HepG2 (cell line): ENCODE data around the gene GAL3ST3. TPM values are rescaled to one million over a fixed set of nuclear protein-coding genes. Genes with fewer than 3 reads are reported as not detected.

Experiments
- ATAC-seq: fragments of 200-7000 bp; cut with Tn5 transposase; 3 replicates; pipeline ENCODE4 v1.9.1; 2020; ENCODE audit warnings: mild to moderate bottlenecking, moderate library complexity
- BruUV-seq: library from RNA; stranded (reverse); fragments of 400-500 nt; replicated peaks from 2 replicates; lab custom pipeline; 2021; lab: Mats Ljungman, UMichigan
- CTCF ChIA-PET: fragments of 300-600 bp; formaldehyde crosslinking; extraction: SDS; loops from one replicate; lab custom pipeline; 2021; ENCODE audit warnings: low total read pairs, inconsistent platforms, low intra/inter-chr PET ratio; lab: Yijun Ruan, JAX
- POLR2A ChIA-PET: fragments of 350-600 bp; sonication (Branson Sonifier 250); formaldehyde crosslinking; loops from one replicate; lab custom pipeline; 2020; ENCODE audit warnings: antibody characterized with exemption, inconsistent platforms; lab: Yijun Ruan, JAX
- DNase-seq: peaks from one replicate; pipeline ENCODE4 v3.0.0-alpha.2; 2015; ENCODE audit warnings: low spot score
- FAIRE-seq: peaks from 3 replicates; lab custom pipeline; 2011; peaks lifted over from hg19 to GRCh38; lab: Jason Lieb, UNC
- H2AFZ ChIP-seq: one replicate; pipeline ENCODE4 v1.6.1; 2011; ENCODE audit warnings: low read length, inconsistent platforms
- H3K27ac ChIP-seq: fragments of 300-600 bp; 3 replicates; pipeline ENCODE4 v1.8.0; 2011; ENCODE audit warnings: mixed run types, mild to moderate bottlenecking, mixed read lengths, low read length, inconsistent platforms; ENCODE audit not compliant: insufficient read depth; ENCODE audit errors: extremely low read length
- H3K27me3 ChIP-seq, 2 experiments: fragments of 200-600 bp in 1 of 2; 2 replicates in 1 of 2; 3 replicates in 1 of 2; pipeline versions ENCODE4 v1.6.0 to v1.8.0; 2011; ENCODE audit warnings: low read length in 2 of 2, mild to moderate bottlenecking in 2 of 2, moderate library complexity in 2 of 2, inconsistent platforms in 1 of 2; ENCODE audit not compliant: insufficient read depth in 2 of 2, control insufficient read depth in 1 of 2
- H3K36me3 ChIP-seq, 2 experiments: fragments of 200-600 bp in 1 of 2; replicated peaks in 1 of 2; 2 replicates in 1 of 2; 3 replicates in 1 of 2; pipeline versions ENCODE4 v1.5.1 to v1.8.0; 2011; ENCODE audit warnings: low read length in 2 of 2, inconsistent platforms in 1 of 2; ENCODE audit not compliant: insufficient read depth in 2 of 2, control insufficient read depth in 1 of 2
- H3K4me1 ChIP-seq: 2 replicates; pipeline ENCODE4 v1.5.1; 2012; ENCODE audit warnings: low read length, inconsistent platforms; ENCODE audit not compliant: insufficient read depth
- H3K4me2 ChIP-seq: 2 replicates; pipeline ENCODE4 v1.6.0; 2011; ENCODE audit warnings: low read depth, low read length, inconsistent platforms
- H3K4me3 ChIP-seq, 3 experiments: fragments of 200-600 bp in 1 of 3; sonication (generic), shearing (Covaris generic) in 1 of 3; replicated peaks in 1 of 3; 2 replicates each; pipeline ENCODE4 v1.5.1; 2011 to 2016; ENCODE audit warnings: low read length in 3 of 3, inconsistent platforms in 2 of 3, low read depth in 2 of 3, mild to moderate bottlenecking in 2 of 3, control low read depth in 1 of 3, mixed read lengths in 1 of 3; ENCODE audit not compliant: insufficient read depth in 1 of 3
- H3K79me2 ChIP-seq: one replicate; pipeline ENCODE4 v1.6.1; 2011; ENCODE audit warnings: low read length, inconsistent platforms; ENCODE audit not compliant: insufficient read depth
- H3K9ac ChIP-seq: 2 replicates; pipeline ENCODE4 v1.6.0; 2011; ENCODE audit warnings: mild to moderate bottlenecking, low read depth, low read length, inconsistent platforms; ENCODE audit not compliant: insufficient read depth
- H3K9me3 ChIP-seq: 2 replicates; pipeline ENCODE4 v1.5.1; 2012; ENCODE audit warnings: mild to moderate bottlenecking, low read length
- H4K20me1 ChIP-seq: 2 replicates; pipeline ENCODE4 v1.6.0; 2011; ENCODE audit warnings: inconsistent platforms, mild to moderate bottlenecking, low read length, moderate library complexity; ENCODE audit not compliant: insufficient read depth
- CCAR2 ChIP-seq: fragments of 200-400 bp; formaldehyde crosslinking; optimal IDR thresholded peaks from 2 replicates; pipeline ENCODE3; 2018; ENCODE audit warnings: low read depth, mild to moderate bottlenecking, low read length, moderate library complexity
- ERF ChIP-seq: IDR thresholded peaks from 2 replicates; pipeline ENCODE4 v1.6.1; 2018; ENCODE audit warnings: missing biosample characterization, missing genetic modification reagents
- MIER2 ChIP-seq: IDR thresholded peaks from 2 replicates; pipeline ENCODE4 v1.6.1; 2016; ENCODE audit warnings: missing biosample characterization, missing genetic modification reagents
- NAIF1 ChIP-seq: sonication (generic); formaldehyde crosslinking; IDR thresholded peaks from 2 replicates; pipeline ENCODE4 v1.5.0; 2020; ENCODE audit warnings: mild to moderate bottlenecking, missing genetic modification reagents, borderline replicate concordance
- NFE2L1 ChIP-seq: sonication (generic); formaldehyde crosslinking; IDR thresholded peaks from 2 replicates; pipeline ENCODE4 v1.4.0; 2020; ENCODE audit warnings: missing genetic modification reagents, mild to moderate bottlenecking, borderline replicate concordance
- PRDM10 ChIP-seq: sonication (generic); formaldehyde crosslinking; IDR thresholded peaks from 2 replicates; pipeline ENCODE4 v1.4.0; 2020; ENCODE audit warnings: low read depth, missing genetic modification reagents
- WGBS: methylation state at CpG from one replicate; pipeline ENCODE4 v1.1.6; 2017; ENCODE audit warnings: low lambda C conversion rate; 5-methylcytosine and 5-hydroxymethylcytosine counted together
- in situ Hi-C: cut with HindIII; loops from 2 replicates; pipeline ENCODE4 v1.10.0; 2017; ENCODE audit warnings: low pct_unique_long_range_greater_than_20kb; ENCODE audit not compliant: extremely low pct_ligation_motif_present
- intact Hi-C: fragments of 100-400 bp; cut with micrococcal nuclease; formaldehyde crosslinking; loops from one replicate; pipeline ENCODE4 v1.10.0; 2022; ENCODE audit not compliant: unreplicated experiment
- polyA plus RNA-seq, 8 experiments: library from polyadenylated mRNA; depleted of rRNA in 3 of 8; stranded (reverse) in 7 of 8; unstranded in 1 of 8; fragments of >200 nt; fragmentation: Illumina TruSeq in 4 of 8; extraction: Trizol in 4 of 8; gene quantifications; 2 replicates each; pipeline versions ENCODE4 v1.2.1 to v1.2.3, GENCODE V29; 2011 to 2016; ENCODE audit warnings: low read depth in 4 of 8, missing spikeins in 1 of 8, mixed read lengths in 1 of 8; ENCODE audit not compliant: insufficient read depth in 1 of 8
- total RNA-seq, 5 experiments: library from RNA; depleted of rRNA; stranded (reverse); fragments of >200 nt; fragmentation: Illumina TruSeq; extraction: Trizol; gene quantifications; 2 replicates each; pipeline ENCODE4 v1.2.3, GENCODE V29; 2016; ENCODE audit warnings: low read depth in 1 of 5
- TF ChIP-seq, protein P1 (sequence below): sonication (generic); formaldehyde crosslinking; IDR thresholded peaks from 2 replicates; pipeline ENCODE4 v1.4.0; 2020; ENCODE audit warnings: missing genetic modification reagents, borderline replicate concordance

The GAL3ST3 gene
- total and polyA plus RNA-seq, 2 of the 13 experiments (the other 11 are each of a cell fraction or from before 2014, with no cell fraction given), result not detected

DNA sequence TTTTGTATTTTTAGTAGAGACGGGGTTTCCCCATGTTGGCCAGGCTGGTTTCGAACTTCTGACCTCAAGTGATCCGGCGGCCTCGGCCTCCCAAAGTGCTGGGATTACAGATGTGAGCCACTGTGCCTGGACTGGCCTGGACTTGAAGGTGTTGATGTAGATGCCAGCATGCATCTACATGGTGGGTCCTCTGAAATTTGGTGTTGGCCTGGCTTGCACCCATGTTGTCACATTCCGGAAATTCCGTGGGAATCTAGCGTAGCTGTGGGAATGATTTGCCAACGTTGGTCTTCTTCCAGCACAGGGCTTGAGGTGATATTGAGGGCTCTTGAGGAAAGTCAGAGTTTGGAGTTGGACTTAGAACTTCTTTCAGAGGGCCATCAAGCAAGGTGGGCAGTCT lies 27.6 kb upstream of the GAL3ST3 start:
- no peaks in the 10 kb centered on the region; the same call in 1 of the 2 replicates for H4K20me1 ChIP-seq
- H3K9ac ChIP-seq, result no peak overlapping the region
- H3K27ac ChIP-seq, result no peak overlapping the region
- peaks cover 41% of the 10 kb centered on the region for H3K4me1 ChIP-seq
- no peak overlapping the region for H3K4me2 ChIP-seq
- peaks cover 0 to 2% of the 10 kb centered on the region in 2 experiments; a peak in 1 of 5 replicates for H3K36me3 ChIP-seq
- no peak overlapping the region for H3K4me3 ChIP-seq
- intact Hi-C loops (no loop called here), in situ Hi-C loops (no loop called here)
- POLR2A ChIA-PET, result no interaction called here
- ATAC-seq, result no peak
- H3K79me2 ChIP-seq, result peaks cover 20% of the 10 kb centered on the region
- no peak for DNase-seq
- H3K27me3 ChIP-seq, result no peaks in the 10 kb centered on the region
- no peak overlapping the region for H2AFZ ChIP-seq
- 97% methylated on average over 9 of the region's 9 CpGs for WGBS
- H3K9me3 ChIP-seq, result no peaks in the 10 kb centered on the region
- no peak for FAIRE-seq
- CTCF ChIA-PET, result no interaction called here
- BruUV-seq, result no TSS peak
- TF ChIP-seq PRDM10 (CRISPR knock-in tag), result no peak
- no peak for TF ChIP-seq MIER2 (CRISPR knock-in tag)
- TF ChIP-seq CCAR2, result no peak
- no peak for TF ChIP-seq NFE2L1 (CRISPR knock-in tag)
- TF ChIP-seq ERF (CRISPR knock-in tag), result no peak
- no peak for TF ChIP-seq NAIF1
- TF ChIP-seq, protein P1, sequence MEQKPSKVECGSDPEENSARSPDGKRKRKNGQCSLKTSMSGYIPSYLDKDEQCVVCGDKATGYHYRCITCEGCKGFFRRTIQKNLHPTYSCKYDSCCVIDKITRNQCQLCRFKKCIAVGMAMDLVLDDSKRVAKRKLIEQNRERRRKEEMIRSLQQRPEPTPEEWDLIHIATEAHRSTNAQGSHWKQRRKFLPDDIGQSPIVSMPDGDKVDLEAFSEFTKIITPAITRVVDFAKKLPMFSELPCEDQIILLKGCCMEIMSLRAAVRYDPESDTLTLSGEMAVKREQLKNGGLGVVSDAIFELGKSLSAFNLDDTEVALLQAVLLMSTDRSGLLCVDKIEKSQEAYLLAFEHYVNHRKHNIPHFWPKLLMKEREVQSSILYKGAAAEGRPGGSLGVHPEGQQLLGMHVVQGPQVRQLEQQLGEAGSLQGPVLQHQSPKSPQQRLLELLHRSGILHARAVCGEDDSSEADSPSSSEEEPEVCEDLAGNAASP (CRISPR knock-in tag), result no peak
